Tibial nerve (tissue), 3 donors: Measurements from ENCODE around the gene SNRPE.

ENCODE experiments used
- CTCF ChIP-seq, 5 experiments: fragments of 200-600 bp in 3 of 5; fragments of 450-650 bp in 2 of 5; sonication (generic) in 3 of 5; IDR thresholded peaks; one replicate each; pipeline ENCODE4 v1.5.1; 2016 to 2019; ENCODE audit warnings: antibody characterized with exemption in 5 of 5, mild to moderate bottlenecking in 3 of 5, moderate library complexity in 2 of 5
- POLR2A ChIP-seq, 2 donors: fragments of 450-650 bp; IDR thresholded peaks; one replicate each; pipeline ENCODE4 v1.6.1; 2017; ENCODE audit warnings: antibody characterized with exemption in 2 of 2, mild to moderate bottlenecking in 2 of 2, moderate library complexity in 2 of 2

GRCh38 chr1:203840208-203840808 is 21.1 kb upstream of the SNRPE start:
- no peak for TF ChIP-seq POLR2A (IDR thresholded peaks at IDR 0.05)
- TF ChIP-seq CTCF (IDR thresholded peaks at IDR 0.05) = no peak
